Upper lobe of left lung (tissue), 6 donors: Measurements from ENCODE around the gene CD33. TPM values are rescaled to one million over a fixed set of nuclear protein-coding genes. Genes with fewer than 3 reads are reported as not detected.

Source experiments
- ATAC-seq, 2 donors: fragments of 200-7000 bp; cut with Tn5 transposase; one replicate each; pipeline ENCODE4 v1.9.1; 2022; ENCODE audit warnings: mild to moderate bottlenecking in 2 of 2, moderate library complexity in 2 of 2; ENCODE audit not compliant: low FRiP score in 2 of 2
- DNase-seq, 2 donors: peaks; one replicate each; pipeline ENCODE4 v3.0.0-alpha.2; 2019 to 2020
- H3K27ac ChIP-seq, 4 donors: fragments of 200-600 bp; sonication (generic); one replicate each; pipeline ENCODE4 v1.5.1; 2016 to 2019
- H3K27me3 ChIP-seq, 4 donors: fragments of 200-600 bp; sonication (generic); one replicate each; pipeline ENCODE4 v1.5.1; 2017 to 2019
- H3K36me3 ChIP-seq, 4 donors: fragments of 200-600 bp; sonication (generic); one replicate each; pipeline ENCODE4 v1.5.1; 2016 to 2019
- H3K4me1 ChIP-seq, 4 donors: fragments of 200-600 bp; sonication (generic); one replicate each; pipeline ENCODE4 v1.5.1; 2018 to 2019
- H3K4me3 ChIP-seq, 4 donors: fragments of 200-600 bp; sonication (generic); one replicate each; pipeline ENCODE4 v1.5.1; 2017 to 2019; ENCODE audit warnings: mild to moderate bottlenecking in 2 of 4, moderate library complexity in 1 of 4
- H3K9me3 ChIP-seq, 4 donors: fragments of 200-600 bp; sonication (generic); one replicate each; pipeline ENCODE4 v1.5.1; 2018 to 2019
- CTCF ChIP-seq, 6 experiments: fragments of 450-650 bp in 4 of 6; fragments of 200-600 bp in 2 of 6; sonication (generic) in 2 of 6; IDR thresholded peaks; one replicate each; pipeline ENCODE4 v1.5.1; 2016 to 2019; ENCODE audit warnings: antibody characterized with exemption in 6 of 6
- EP300 ChIP-seq, 4 donors: sonication (generic); formaldehyde crosslinking; IDR thresholded peaks; one replicate each; pipeline ENCODE4 v1.5.1; 2017; ENCODE audit warnings: antibody characterized with exemption in 4 of 4, control low read depth in 2 of 4
- POLR2A ChIP-seq, 4 donors: fragments of 450-650 bp; IDR thresholded peaks; one replicate each; pipeline ENCODE4 v1.5.1; 2016 to 2017; ENCODE audit warnings: antibody characterized with exemption in 4 of 4, mild to moderate bottlenecking in 2 of 4
- POLR2AphosphoS5 ChIP-seq, 2 donors: sonication (generic); formaldehyde crosslinking; IDR thresholded peaks; one replicate each; pipeline ENCODE4 v1.5.1; 2017; ENCODE audit warnings: antibody characterized with exemption in 2 of 2
- WGBS, 2 donors: methylation state at CpG; one replicate each; pipeline ENCODE4 v1.1.5; 2017 to 2018; 5-methylcytosine and 5-hydroxymethylcytosine counted together
- small RNA-seq, 4 donors: library from RNA; depleted of rRNA; stranded (forward); fragments of <200 nt; gene quantifications; one replicate each; pipeline ENCODE3, GENCODE V24; 2016
- total RNA-seq, 6 donors: library from RNA; depleted of rRNA in 4 of 6; stranded (reverse); fragments of >200 nt in 4 of 6; gene quantifications; one replicate each; pipeline versions ENCODE4 v1.1.0 to v1.2.1, GENCODE V29; 2016 to 2021
- donor health status: DM: no; HTN: no; CAD: no; lungs with moderate emphysema.
- donor health status: DM: no; HTN: yes; CAD: no; lungs with severe emphysema.

CD33 gene
- total RNA-seq, 6 donors from 2014 or later: 8.4 to 32.2 (median 21.6) TPM

- DNase-seq: no peak
- Histone ChIP-seq H3K36me3 (no peaks in the 10 kb centered on the region), H3K27me3 (no peaks in the 10 kb centered on the region), H3K9me3 (no peaks in the 10 kb centered on the region), H3K27ac (no peak overlapping the region), H3K4me1 (no peaks in the 10 kb centered on the region), H3K4me3 (no peak overlapping the region)
- no peak for ATAC-seq
- TF ChIP-seq POLR2A (IDR thresholded peaks at IDR 0.05): no peak
- no peak for TF ChIP-seq CTCF (IDR thresholded peaks at IDR 0.05)
- no peak for TF ChIP-seq POLR2AphosphoS5 (IDR thresholded peaks at IDR 0.05)
- no peak for TF ChIP-seq EP300 (IDR thresholded peaks at IDR 0.05)
- WGBS, 2 donors: 69 to 81% methylated on average over 3 of the region's 3 CpGs
Measured at GRCh38 chr19:51285682-51286081, 60.8 kb downstream of the CD33 start.

Small RNAs within 50 kb of the gene (small RNA-seq; reads per million reads assigned to genes)
- 0 reads per million in 4 donors for gene MIR8074

Other genes starting within 250 kb of the CD33 start
- gene KLK7, start 241.2 kb upstream of the CD33 start, total RNA-seq: 1 to 10 TPM in 1 of 6 donors, under 1 TPM in 1, not detected in 4; 0.30 to 1.1 TPM
- not detected for gene KLK8, start 223.5 kb upstream of the CD33 start, total RNA-seq
- 10 to 100 TPM in 3 of 6 donors, 1 to 10 TPM in 2, not detected in 1; 4.8 to 21.7 (median 18.6) TPM for gene KLK10, start 205.4 kb upstream of the CD33 start, total RNA-seq
- gene KLK11, start 198.5 kb upstream of the CD33 start, total RNA-seq: 10 to 100 TPM; 13.3 to 37.7 (median 22.9) TPM
- 1 to 10 TPM in 1 of 6 donors, under 1 TPM in 1, not detected in 4; 0.54 to 2.0 TPM for gene KLK12, start 190.1 kb upstream of the CD33 start, total RNA-seq
- gene KLK13, start 160.0 kb upstream of the CD33 start, total RNA-seq: 10 to 100 TPM in 1 of 6 donors, 1 to 10 TPM in 1, under 1 TPM in 2, not detected in 2; 0.54 to 24.1 (median 1.9) TPM
- gene KLK14, start 142.2 kb upstream of the CD33 start, total RNA-seq: 1 to 10 TPM in 3 of 6 donors, not detected in 3; 1.2 to 2.1 (median 2.0) TPM
- gene CTU1, start 116.7 kb upstream of the CD33 start, total RNA-seq: 10 to 100 TPM in 5 of 6 donors, 1 to 10 TPM in 1; 9.5 to 23.0 (median 15.1) TPM
- gene SIGLEC9, start 100.2 kb upstream of the CD33 start, total RNA-seq: 10 to 100 TPM in 5 of 6 donors, 1 to 10 TPM in 1; 6.8 to 47.1 (median 24.6) TPM
- 10 to 100 TPM in 1 of 6 donors, 1 to 10 TPM in 5; 3.4 to 10.9 (median 8.1) TPM for gene SIGLEC7, start 82.8 kb upstream of the CD33 start, total RNA-seq
- gene SIGLECL1, start 26.0 kb downstream of the CD33 start, total RNA-seq: not detected
- gene IGLON5, start 86.6 kb downstream of the CD33 start, total RNA-seq: under 1 TPM in 2 of 6 donors, not detected in 4; 0.09 to 0.10 TPM
- gene VSIG10L, start 117.1 kb downstream of the CD33 start, total RNA-seq: 10 to 100 TPM in 1 of 6 donors, 1 to 10 TPM in 4, under 1 TPM in 1; 0.76 to 13.6 (median 2.8) TPM
- 100 to 1,000 TPM in 1 of 6 donors, 10 to 100 TPM in 5; 59.7 to 102 (median 86.6) TPM for gene ETFB, start 141.3 kb downstream of the CD33 start, total RNA-seq
- gene CLDND2, start 143.9 kb downstream of the CD33 start, total RNA-seq: 1 to 10 TPM in 2 of 6 donors, under 1 TPM in 1, not detected in 3; 0.89 to 3.0 (median 1.7) TPM
- gene NKG7, start 147.6 kb downstream of the CD33 start, total RNA-seq: 10 to 100 TPM in 2 of 6 donors, 1 to 10 TPM in 4; 3.4 to 25.8 (median 9.7) TPM
- under 1 TPM in 1 of 6 donors, not detected in 5; 0.29 TPM for gene LIM2, start 162.9 kb downstream of the CD33 start, total RNA-seq
- 1 to 10 TPM in 1 of 6 donors, under 1 TPM in 2, not detected in 3; 0.34 to 2.0 (median 0.40) TPM for gene C19orf84, start 165.5 kb downstream of the CD33 start, total RNA-seq
- 10 to 100 TPM; 13.2 to 76.5 (median 16.9) TPM for gene SIGLEC10, start 192.6 kb downstream of the CD33 start, total RNA-seq
- 1 to 10 TPM in 3 of 6 donors, under 1 TPM in 3; 0.78 to 4.2 (median 1.8) TPM for gene SIGLEC8, start 233.4 kb downstream of the CD33 start, total RNA-seq